Muscle layer of duodenum (tissue), 2 donors: ENCODE data around the gene RAB20.

Experiments used
- H3K27ac ChIP-seq: one replicate; pipeline ENCODE4 v1.7.0; 2013; ENCODE audit warnings: mild to moderate bottlenecking, low read length
- H3K27me3 ChIP-seq: one replicate; pipeline ENCODE4 v1.7.0; 2013; ENCODE audit warnings: low read depth, mild to moderate bottlenecking, control low read depth, low read length
- H3K36me3 ChIP-seq, 2 donors: one replicate each; pipeline ENCODE4 v1.7.0; 2013; ENCODE audit warnings: low read length in 2 of 2, control low read depth in 1 of 2, mild to moderate bottlenecking in 1 of 2; ENCODE audit not compliant: insufficient read depth in 2 of 2, control insufficient read depth in 1 of 2
- H3K4me1 ChIP-seq, 2 donors: one replicate each; pipeline ENCODE4 v1.7.0; 2013; ENCODE audit warnings: low read length in 2 of 2, mild to moderate bottlenecking in 2 of 2, control low read depth in 1 of 2, moderate library complexity in 1 of 2; ENCODE audit not compliant: insufficient read depth in 2 of 2, control insufficient read depth in 1 of 2
- H3K4me3 ChIP-seq, 2 donors: one replicate each; pipeline ENCODE4 v1.7.0; 2013; ENCODE audit warnings: low read length in 2 of 2, low read depth in 1 of 2, mild to moderate bottlenecking in 1 of 2
- H3K9me3 ChIP-seq, 2 donors: one replicate each; pipeline ENCODE4 v1.7.0; 2013; ENCODE audit warnings: low read length in 2 of 2, control low read depth in 1 of 2, mild to moderate bottlenecking in 1 of 2; ENCODE audit not compliant: control insufficient read depth in 1 of 2
- donor health status: healthy.

The RAB20 gene

GRCh38 chr13:110512198-110512740, 49.3 kb downstream of the RAB20 start:
- peaks cover 10 to 56% of the 10 kb centered on the region in 2 donors for H3K36me3 ChIP-seq
- H3K9me3 ChIP-seq, result no peaks in the 10 kb centered on the region
- no peaks in the 10 kb centered on the region for H3K27me3 ChIP-seq
- peaks cover 4 to 23% of the 10 kb centered on the region in 2 donors for H3K4me1 ChIP-seq
- no peak overlapping the region for H3K27ac ChIP-seq
- no peak overlapping the region for H3K4me3 ChIP-seq

GRCh38 chr13:110511509-110512181, 49.9 kb downstream of the RAB20 start:
- peaks cover 10 to 59% of the 10 kb centered on the region in 2 donors for H3K36me3 ChIP-seq
- H3K27me3 ChIP-seq, result no peaks in the 10 kb centered on the region

GRCh38 chr13:110509971-110510786, 51.3 kb downstream of the RAB20 start:
- H3K36me3 ChIP-seq, result peaks cover 10 to 73% of the 10 kb centered on the region in 2 donors
- H3K27me3 ChIP-seq, result no peaks in the 10 kb centered on the region
- no peak overlapping the region for H3K27ac ChIP-seq
- H3K4me1 ChIP-seq, result peaks cover 12 to 39% of the 10 kb centered on the region in 2 donors
- no peaks in the 10 kb centered on the region for H3K9me3 ChIP-seq
- no peak overlapping the region for H3K4me3 ChIP-seq

More at GRCh38 chr13:110511509-110512181, 49.9 kb downstream of the RAB20 start:
- Histone ChIP-seq H3K4me1 (peaks cover 9 to 29% of the 10 kb centered on the region in 2 donors), H3K9me3 (no peaks in the 10 kb centered on the region), H3K27ac (no peak overlapping the region), H3K4me3 (no peak overlapping the region)

GRCh38 chr13:110509478-110509926, 52.0 kb downstream of the RAB20 start:
- Histone ChIP-seq H3K27me3 (no peaks in the 10 kb centered on the region), H3K4me1 (peaks cover 12 to 39% of the 10 kb centered on the region in 2 donors), H3K27ac (no peak overlapping the region), H3K36me3 (peaks cover 10 to 68% of the 10 kb centered on the region in 2 donors), H3K9me3 (no peaks in the 10 kb centered on the region), H3K4me3 (no peak overlapping the region)

- no peaks in the 10 kb centered on the region for H3K9me3 ChIP-seq
- peak overlapping the region; percentile 92 for H3K27ac ChIP-seq
- no peaks in the 10 kb centered on the region for H3K27me3 ChIP-seq
- H3K4me3 ChIP-seq, result no peak overlapping the region
- peaks cover 12 to 70% of the 10 kb centered on the region in 2 donors for H3K36me3 ChIP-seq
- H3K4me1 ChIP-seq, result peaks cover 12 to 39% of the 10 kb centered on the region in 2 donors
These were observed 53.7 kb downstream of the RAB20 start for GRCh38 chr13:110507678-110508381.

- peak overlapping the region; percentile 92 for H3K27ac ChIP-seq
- peaks cover 6 to 69% of the 10 kb centered on the region in 2 donors for H3K36me3 ChIP-seq
- H3K4me1 ChIP-seq, result peaks cover 12 to 39% of the 10 kb centered on the region in 2 donors
- H3K9me3 ChIP-seq, result no peaks in the 10 kb centered on the region
- peak overlapping the region in 1 of 2 donors; percentile 11 for H3K4me3 ChIP-seq
- H3K27me3 ChIP-seq, result no peaks in the 10 kb centered on the region
These were observed 54.5 kb downstream of the RAB20 start for GRCh38 chr13:110506859-110507566.

- peak overlapping the region in 1 of 2 donors; percentile 11 for H3K4me3 ChIP-seq
- no peaks in the 10 kb centered on the region for H3K9me3 ChIP-seq
- peaks cover 12 to 39% of the 10 kb centered on the region in 2 donors for H3K4me1 ChIP-seq
- H3K27ac ChIP-seq, result peak overlapping the region; percentile 92
- no peaks in the 10 kb centered on the region for H3K27me3 ChIP-seq
- H3K36me3 ChIP-seq, result peaks cover 11 to 69% of the 10 kb centered on the region in 2 donors
These were observed 55.1 kb downstream of the RAB20 start for GRCh38 chr13:110506396-110506795.

GRCh38 chr13:110505594-110505993, 55.9 kb downstream of the RAB20 start:
- Histone ChIP-seq H3K4me1 (peaks cover 12 to 39% of the 10 kb centered on the region in 2 donors), H3K36me3 (peaks cover 11 to 72% of the 10 kb centered on the region in 2 donors), H3K27me3 (no peaks in the 10 kb centered on the region), H3K27ac (no peak overlapping the region), H3K9me3 (no peaks in the 10 kb centered on the region), H3K4me3 (no peak overlapping the region)

GRCh38 chr13:110503979-110504499, 57.5 kb downstream of the RAB20 start:
- H3K9me3 ChIP-seq, result no peaks in the 10 kb centered on the region

More at GRCh38 chr13:110503979-110504499, 57.5 kb downstream of the RAB20 start:
- H3K27me3 ChIP-seq, result no peaks in the 10 kb centered on the region
- H3K4me1 ChIP-seq, result peaks cover 12 to 25% of the 10 kb centered on the region in 2 donors
- no peak overlapping the region for H3K4me3 ChIP-seq
- H3K36me3 ChIP-seq, result peaks cover 11 to 84% of the 10 kb centered on the region in 2 donors
- H3K27ac ChIP-seq, result no peak overlapping the region
